Measurements from ENCODE around the gene PRR14L.

DNA sequence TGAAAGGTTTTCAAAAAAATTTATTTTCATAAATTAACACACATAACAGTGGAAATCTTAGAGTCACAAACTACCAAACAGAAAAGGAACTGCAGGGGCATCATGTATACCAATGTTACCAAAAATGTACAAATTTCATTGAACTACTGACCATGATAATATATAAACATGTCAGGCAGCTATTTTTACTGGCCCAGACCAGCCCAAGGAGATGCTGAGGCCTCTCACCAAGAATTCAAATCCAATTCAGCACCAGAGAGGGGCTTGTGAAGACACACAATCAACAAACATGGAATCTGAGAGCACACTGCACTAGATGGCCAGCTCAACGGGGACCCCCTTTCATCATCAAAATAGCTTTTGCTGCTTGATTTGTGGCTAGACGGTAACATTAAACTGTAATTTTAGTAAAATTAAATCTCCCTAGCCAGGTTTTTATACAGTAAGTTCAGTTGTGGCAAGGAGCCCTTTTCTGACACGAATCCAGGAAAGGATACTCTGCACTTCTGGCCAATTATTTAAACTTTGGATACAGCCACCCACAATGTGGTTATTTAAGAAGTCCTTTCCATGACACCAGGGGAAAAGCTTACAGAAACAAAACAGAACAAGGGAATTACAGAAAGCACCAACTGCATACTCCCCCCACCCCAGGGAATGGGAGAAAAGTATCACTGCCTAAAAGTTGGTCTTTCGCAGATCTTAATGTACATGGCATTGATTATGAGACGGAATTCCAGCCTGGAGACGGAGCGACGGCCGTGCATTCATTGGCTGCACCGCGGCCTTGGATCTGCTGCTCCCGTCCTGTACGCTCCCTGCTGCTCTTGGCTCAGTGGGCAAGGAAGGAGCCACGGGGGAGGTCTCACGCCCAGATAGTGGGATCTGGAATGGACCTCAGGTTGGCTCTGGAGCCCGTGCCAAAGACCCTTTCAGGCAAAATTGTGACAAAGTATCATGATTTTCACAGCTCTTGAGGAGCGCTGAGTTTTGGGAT is 68.3 kb downstream of the PRR14L start:
- TF ChIP-seq POLR2A (IDR thresholded peaks at IDR 0.05; ENCODE audit: low read depth, low read length) (no peak), POLR2AphosphoS5 (IDR thresholded peaks at IDR 0.05; ENCODE audit: insufficient read depth, low read depth, low read length) (no peak), FOS (IDR thresholded peaks at IDR 0.05; ENCODE audit: borderline replicate concordance, insufficient read depth, low read length) (no peak), EZH2 (IDR thresholded peaks at IDR 0.05; ENCODE audit: borderline replicate concordance, low read depth, low read length, severe bottlenecking) (no peak), MYC (IDR thresholded peaks at IDR 0.05; ENCODE audit: low read depth, low read length) (no peak)
- TF ChIP-seq, protein P1, sequence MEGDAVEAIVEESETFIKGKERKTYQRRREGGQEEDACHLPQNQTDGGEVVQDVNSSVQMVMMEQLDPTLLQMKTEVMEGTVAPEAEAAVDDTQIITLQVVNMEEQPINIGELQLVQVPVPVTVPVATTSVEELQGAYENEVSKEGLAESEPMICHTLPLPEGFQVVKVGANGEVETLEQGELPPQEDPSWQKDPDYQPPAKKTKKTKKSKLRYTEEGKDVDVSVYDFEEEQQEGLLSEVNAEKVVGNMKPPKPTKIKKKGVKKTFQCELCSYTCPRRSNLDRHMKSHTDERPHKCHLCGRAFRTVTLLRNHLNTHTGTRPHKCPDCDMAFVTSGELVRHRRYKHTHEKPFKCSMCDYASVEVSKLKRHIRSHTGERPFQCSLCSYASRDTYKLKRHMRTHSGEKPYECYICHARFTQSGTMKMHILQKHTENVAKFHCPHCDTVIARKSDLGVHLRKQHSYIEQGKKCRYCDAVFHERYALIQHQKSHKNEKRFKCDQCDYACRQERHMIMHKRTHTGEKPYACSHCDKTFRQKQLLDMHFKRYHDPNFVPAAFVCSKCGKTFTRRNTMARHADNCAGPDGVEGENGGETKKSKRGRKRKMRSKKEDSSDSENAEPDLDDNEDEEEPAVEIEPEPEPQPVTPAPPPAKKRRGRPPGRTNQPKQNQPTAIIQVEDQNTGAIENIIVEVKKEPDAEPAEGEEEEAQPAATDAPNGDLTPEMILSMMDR (IDR thresholded peaks at IDR 0.05; ENCODE audit: extremely low read depth in 1 of 2, insufficient read depth in 1 of 2, low read depth in 1 of 2, low read length in 2 of 2): no peak
- TF ChIP-seq, protein P2, sequence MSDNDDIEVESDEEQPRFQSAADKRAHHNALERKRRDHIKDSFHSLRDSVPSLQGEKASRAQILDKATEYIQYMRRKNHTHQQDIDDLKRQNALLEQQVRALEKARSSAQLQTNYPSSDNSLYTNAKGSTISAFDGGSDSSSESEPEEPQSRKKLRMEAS (IDR thresholded peaks at IDR 0.05; ENCODE audit: insufficient read depth, insufficient read length): no peak

Data from endothelial cell of umbilical vein (primary cell).